ENCODE results near the gene MLF2. TPM values are rescaled to one million over a fixed set of nuclear protein-coding genes. Genes with fewer than 3 reads are reported as not detected.
A peak's percentile ranks its signal among the peaks of the same experiment; 100 is the strongest.

Gene MLF2
- polyA plus RNA-seq, 2 of the 4 experiments (the other 2 are of a cell fraction), result 295 to 302 TPM

DNA sequence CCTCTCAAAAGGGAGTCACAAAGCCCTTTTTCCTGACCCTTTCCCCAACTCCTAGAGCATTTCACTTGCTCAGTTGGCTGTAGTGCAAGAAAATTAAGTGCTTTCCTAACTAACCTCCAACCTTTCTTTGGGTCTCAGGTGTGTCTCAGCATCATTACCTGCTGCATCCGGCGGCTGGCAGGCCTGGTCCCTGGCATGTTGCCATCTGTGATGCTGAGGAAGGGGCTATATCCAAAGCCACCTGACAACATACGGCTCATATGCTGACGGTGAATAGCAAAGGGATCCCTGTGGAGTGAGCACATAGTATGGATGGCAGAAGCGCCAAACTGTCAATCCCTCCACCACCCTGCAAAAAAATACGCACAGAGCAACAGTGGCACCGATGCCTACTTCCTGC lies 1.2 kb downstream of the MLF2 start:
- Histone ChIP-seq H3K4me3 (peak overlapping the region; percentile 98), H3K4me1 (peaks cover 21% of the 10 kb centered on the region), H3K9me3 (no peaks in the 10 kb centered on the region), H3K27ac (peak overlapping the region; percentile 97 to 98), H3K4me2 (peak overlapping the region; percentile 88)
- FAIRE-seq (no peak), DNase-seq (ENCODE audit: low read depth in 1 of 2, low spot score in 1 of 2) (no peak), ATAC-seq (no peak)
- WGBS (ENCODE audit: missing lambda C conversion rate), result 80% methylated on average over 7 of the region's 7 CpGs
- ChIA-PET POLR2A (interaction anchor here (0.8 to 4.4 kb wide), 11 partner anchors 12 to 138 kb away, joined by 3 to 118 read pairs (median 13); partner anchors contain the start of genes CDCA3, COPS7A, P3H3 and PTMS), CTCF (interaction anchor here (0.7 to 13.7 kb wide), 16 partner anchors 8 to 198 kb away, joined by 3 to 670 read pairs (median 14); partner anchors contain the start of genes CD4, COPS7A, GNB3 and GPR162)
- TF ChIP-seq POLR2A (IDR thresholded peaks at IDR 0.05; ENCODE audit: low read length) (0 out of 2 replicates have a peak, but pooled peaks have one; percentile 10), NPAS2 (CRISPR knock-in tag; IDR thresholded peaks at IDR 0.05; ENCODE audit: borderline replicate concordance) (no peak)

DNA sequence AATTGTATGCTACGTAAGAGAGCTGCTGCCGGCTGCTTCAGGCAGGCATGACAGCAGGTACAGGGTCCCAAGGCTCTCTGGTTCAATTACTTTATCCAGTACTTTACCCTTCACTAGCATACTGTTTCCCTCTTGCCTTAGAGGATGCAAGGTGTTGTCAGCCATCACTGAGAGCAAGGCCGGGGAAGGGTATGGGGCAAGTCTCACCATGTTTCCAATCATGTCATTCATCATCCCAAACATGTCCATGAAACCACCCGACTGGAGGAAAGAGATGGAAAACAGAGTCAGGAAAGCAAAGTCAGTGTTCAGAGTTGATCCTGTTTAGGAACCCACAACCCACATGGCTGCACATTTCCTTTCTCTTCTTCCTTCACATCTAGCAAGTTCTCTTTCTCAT lies 2.4 kb downstream of the MLF2 start:
- FAIRE-seq (no peak), ATAC-seq (no peak), DNase-seq (ENCODE audit: low read depth in 1 of 2, low spot score in 1 of 2) (no peak)
- Histone ChIP-seq H3K4me2 (no peak overlapping the region), H3K4me1 (peaks cover 21% of the 10 kb centered on the region), H3K9me3 (no peaks in the 10 kb centered on the region), H3K4me3 (no peak overlapping the region), H3K27ac (no peak overlapping the region)
- 95% methylated on average over 4 of the region's 4 CpGs for WGBS (ENCODE audit: missing lambda C conversion rate)
- TF ChIP-seq ZFP36 (IDR thresholded peaks at IDR 0.05; ENCODE audit: borderline replicate concordance, partially characterized antibody), result no peak
- TF ChIP-seq EHMT2 (IDR thresholded peaks at IDR 0.05; ENCODE audit: low read depth), result no peak
- no peak for TF ChIP-seq MYC (IDR thresholded peaks at IDR 0.05; ENCODE audit: borderline replicate concordance, low read length)
- no peak for TF ChIP-seq TFCP2L1 (CRISPR knock-in tag; IDR thresholded peaks at IDR 0.05)
- TF ChIP-seq FOSL2 (IDR thresholded peaks at IDR 0.05), result no peak
- no peak for TF ChIP-seq FOSL2 (CRISPR knock-in tag; IDR thresholded peaks at IDR 0.05)
- no peak for TF ChIP-seq RNF2 (IDR thresholded peaks at IDR 0.05; ENCODE audit: borderline replicate concordance, low read depth)
- TF ChIP-seq RAD21 (conservative IDR thresholded peaks at IDR 0.05 in 1 of 2, IDR thresholded peaks at IDR 0.05 in 1 of 2), result no peak
- TF ChIP-seq SREBF2 (IDR thresholded peaks at IDR 0.05), result no peak
- no peak for TF ChIP-seq JUN (IDR thresholded peaks at IDR 0.05)
- TF ChIP-seq CHD2 (IDR thresholded peaks at IDR 0.05; ENCODE audit: low read length, partially characterized antibody), result no peak
- TF ChIP-seq TP53 (CRISPR knock-in tag; IDR thresholded peaks at IDR 0.05), result no peak
- no peak for TF ChIP-seq NPAS2 (CRISPR knock-in tag; IDR thresholded peaks at IDR 0.05; ENCODE audit: borderline replicate concordance)
- TF ChIP-seq KDM5A (IDR thresholded peaks at IDR 0.05), result no peak
- TF ChIP-seq, protein P1, sequence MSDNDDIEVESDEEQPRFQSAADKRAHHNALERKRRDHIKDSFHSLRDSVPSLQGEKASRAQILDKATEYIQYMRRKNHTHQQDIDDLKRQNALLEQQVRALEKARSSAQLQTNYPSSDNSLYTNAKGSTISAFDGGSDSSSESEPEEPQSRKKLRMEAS (IDR thresholded peaks at IDR 0.05), result no peak
- no peak for TF ChIP-seq HES2 (IDR thresholded peaks at IDR 0.05)
- TF ChIP-seq MAFK (IDR thresholded peaks at IDR 0.05; ENCODE audit: partially characterized antibody), result no peak
- no peak for TF ChIP-seq KDM1A (IDR thresholded peaks at IDR 0.05; ENCODE audit: low read depth)
- TF ChIP-seq, protein P2, sequence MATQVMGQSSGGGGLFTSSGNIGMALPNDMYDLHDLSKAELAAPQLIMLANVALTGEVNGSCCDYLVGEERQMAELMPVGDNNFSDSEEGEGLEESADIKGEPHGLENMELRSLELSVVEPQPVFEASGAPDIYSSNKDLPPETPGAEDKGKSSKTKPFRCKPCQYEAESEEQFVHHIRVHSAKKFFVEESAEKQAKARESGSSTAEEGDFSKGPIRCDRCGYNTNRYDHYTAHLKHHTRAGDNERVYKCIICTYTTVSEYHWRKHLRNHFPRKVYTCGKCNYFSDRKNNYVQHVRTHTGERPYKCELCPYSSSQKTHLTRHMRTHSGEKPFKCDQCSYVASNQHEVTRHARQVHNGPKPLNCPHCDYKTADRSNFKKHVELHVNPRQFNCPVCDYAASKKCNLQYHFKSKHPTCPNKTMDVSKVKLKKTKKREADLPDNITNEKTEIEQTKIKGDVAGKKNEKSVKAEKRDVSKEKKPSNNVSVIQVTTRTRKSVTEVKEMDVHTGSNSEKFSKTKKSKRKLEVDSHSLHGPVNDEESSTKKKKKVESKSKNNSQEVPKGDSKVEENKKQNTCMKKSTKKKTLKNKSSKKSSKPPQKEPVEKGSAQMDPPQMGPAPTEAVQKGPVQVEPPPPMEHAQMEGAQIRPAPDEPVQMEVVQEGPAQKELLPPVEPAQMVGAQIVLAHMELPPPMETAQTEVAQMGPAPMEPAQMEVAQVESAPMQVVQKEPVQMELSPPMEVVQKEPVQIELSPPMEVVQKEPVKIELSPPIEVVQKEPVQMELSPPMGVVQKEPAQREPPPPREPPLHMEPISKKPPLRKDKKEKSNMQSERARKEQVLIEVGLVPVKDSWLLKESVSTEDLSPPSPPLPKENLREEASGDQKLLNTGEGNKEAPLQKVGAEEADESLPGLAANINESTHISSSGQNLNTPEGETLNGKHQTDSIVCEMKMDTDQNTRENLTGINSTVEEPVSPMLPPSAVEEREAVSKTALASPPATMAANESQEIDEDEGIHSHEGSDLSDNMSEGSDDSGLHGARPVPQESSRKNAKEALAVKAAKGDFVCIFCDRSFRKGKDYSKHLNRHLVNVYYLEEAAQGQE (IDR thresholded peaks at IDR 0.05), result no peak
- no peak for TF ChIP-seq JUNB (IDR thresholded peaks at IDR 0.05)
- no peak for TF ChIP-seq FOSB (CRISPR knock-in tag; IDR thresholded peaks at IDR 0.05)
- CTCF ChIA-PET, result interaction anchor here (1.4 to 13.7 kb wide), 4 partner anchors 27 to 82 kb away, joined by 3 to 670 read pairs (median 154); partner anchors contain the start of genes CD4, COPS7A, GNB3 and GPR162
- POLR2A ChIA-PET, result no interaction called here

Measured in A549 (cell line).